EH (cell line): ENCODE results near the gene DNAAF5.
"Not testable (repeated sequence)": the region's sequence is repeated elsewhere in the genome, so short reads cannot be mapped to it uniquely, and the experiment has no call there.

Experiments
- DNase-seq: peaks from one replicate; pipeline ENCODE4 v3.0.0-alpha.2; 2015; ENCODE audit warnings: low read depth

The DNAAF5 gene

GRCh38 chr7:730501-731439 is 4.3 kb downstream of the DNAAF5 start:
- DNase-seq: peak; percentile 21

DNA sequence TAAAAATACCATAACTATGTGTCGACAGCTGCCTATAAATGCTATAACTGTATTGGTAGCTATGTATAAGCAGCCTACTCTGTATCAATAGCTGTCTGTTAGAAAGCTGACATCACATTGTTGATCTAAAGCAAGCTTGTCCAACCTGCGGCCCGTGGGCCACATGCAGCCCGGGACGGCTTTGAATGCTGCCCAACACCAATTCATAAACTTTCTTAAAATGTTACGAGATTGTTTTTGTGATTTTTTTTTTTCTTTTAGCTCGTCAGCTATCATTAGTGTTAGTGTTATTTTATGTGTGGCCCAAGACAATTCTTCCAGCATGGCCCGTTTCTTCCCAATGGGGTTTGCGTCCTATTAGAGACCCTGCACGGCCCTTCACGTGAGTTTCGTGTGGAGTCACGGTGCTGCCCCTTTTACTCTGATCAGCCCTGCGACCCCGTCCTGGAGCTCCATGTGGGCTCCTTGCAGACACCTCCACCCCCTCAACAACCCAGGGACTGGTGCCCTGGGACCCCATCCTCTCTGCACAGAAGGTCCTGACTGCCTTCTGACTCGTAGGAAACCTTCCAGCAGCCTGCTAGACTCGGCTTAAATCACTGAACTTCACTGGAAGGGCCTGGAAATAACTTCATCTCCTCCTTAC is 5.1 kb downstream of the DNAAF5 start:
- DNase-seq: no peak

DNA sequence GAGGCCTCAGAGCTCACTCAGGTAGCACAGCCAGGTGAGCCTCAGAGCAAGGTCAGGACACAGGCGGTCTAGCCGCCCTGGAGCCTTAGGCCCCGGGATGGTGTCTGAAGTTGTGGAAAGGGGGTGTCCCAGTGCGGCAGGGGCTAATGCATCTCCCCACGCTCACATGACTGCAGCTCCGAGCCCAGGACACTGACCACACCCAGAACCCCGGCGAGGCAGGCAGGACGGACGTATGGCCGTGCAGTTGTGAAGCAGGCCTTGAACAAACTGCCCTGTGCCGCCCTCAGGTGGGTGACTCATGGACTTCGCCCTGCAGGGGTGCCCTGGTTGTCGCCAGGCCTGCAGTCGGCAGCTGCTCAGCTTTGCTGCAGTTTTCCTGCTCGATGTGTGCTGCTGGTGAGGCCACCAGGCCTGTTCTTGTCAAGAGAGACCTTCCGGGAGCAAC is 5.6 kb downstream of the DNAAF5 start:
- no peak for DNase-seq

- no peak for DNase-seq
Measured at GRCh38 chr7:732556-732955, 6.1 kb downstream of the DNAAF5 start.

DNA sequence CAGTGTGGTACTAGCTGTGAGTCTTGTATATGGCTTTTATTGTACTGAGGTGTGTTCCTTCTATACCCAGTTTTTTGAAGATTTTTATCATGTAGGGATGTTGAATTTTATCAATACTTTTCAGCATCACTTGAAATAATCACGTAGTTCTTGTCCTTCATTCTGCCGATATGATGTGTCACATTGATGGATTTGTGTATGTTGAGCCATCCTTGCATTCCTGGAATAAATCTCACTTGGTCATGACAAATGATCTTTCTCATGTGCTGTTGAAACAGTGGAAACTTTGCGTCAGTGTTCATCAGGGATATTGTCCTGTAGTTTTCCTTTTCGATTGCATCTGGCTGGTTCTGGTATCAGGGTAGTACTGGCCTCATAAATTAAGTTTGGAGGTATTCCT is 7.7 kb downstream of the DNAAF5 start:
- no peak for DNase-seq

DNA sequence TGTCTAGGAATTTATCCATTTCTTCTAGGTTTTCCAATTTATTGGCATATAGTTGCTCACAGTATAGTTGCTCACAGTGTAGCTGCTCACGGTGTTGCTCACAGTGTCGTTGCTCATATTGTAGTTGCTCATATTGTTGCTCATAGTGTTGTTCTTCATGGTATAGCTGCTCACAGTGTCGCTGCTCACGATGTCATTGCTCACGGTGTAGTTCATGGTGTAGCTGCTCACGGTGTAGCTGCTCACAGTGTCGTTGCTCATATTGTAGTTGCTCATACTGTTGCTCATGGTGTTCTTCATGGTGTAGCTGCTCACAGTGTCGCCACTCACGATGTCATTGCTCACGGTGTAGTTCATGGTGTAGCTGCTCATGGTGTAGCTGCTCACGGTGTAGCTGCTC is 8.3 kb downstream of the DNAAF5 start:
- DNase-seq: no peak

DNA sequence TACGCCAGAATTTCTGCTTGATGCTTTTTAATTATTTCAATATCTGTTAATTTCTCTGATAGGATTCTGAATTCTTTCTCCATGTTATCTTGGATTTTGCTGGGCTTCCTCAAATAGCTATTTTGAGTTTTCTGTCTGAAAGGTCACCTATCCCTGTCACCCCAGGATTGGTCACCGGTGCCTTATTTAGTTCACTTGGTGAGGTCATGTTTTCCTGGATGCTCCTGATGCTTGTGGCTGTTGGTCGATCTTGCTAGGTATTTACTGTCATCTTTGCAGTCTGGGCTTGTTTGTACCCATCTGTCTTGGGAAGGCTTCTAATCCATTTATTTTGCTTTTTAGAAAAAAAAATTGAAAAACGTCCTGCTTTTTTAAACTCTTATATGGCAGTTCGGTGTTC is 11.7 kb downstream of the DNAAF5 start:
- no peak for DNase-seq

- DNase-seq: no peak
Measured at GRCh38 chr7:738723-739454, 12.4 kb downstream of the DNAAF5 start.

GRCh38 chr7:739455-739982 is 13.0 kb downstream of the DNAAF5 start:
- no peak for DNase-seq

GRCh38 chr7:739983-740942 is 13.8 kb downstream of the DNAAF5 start:
- DNase-seq: no peak

DNA sequence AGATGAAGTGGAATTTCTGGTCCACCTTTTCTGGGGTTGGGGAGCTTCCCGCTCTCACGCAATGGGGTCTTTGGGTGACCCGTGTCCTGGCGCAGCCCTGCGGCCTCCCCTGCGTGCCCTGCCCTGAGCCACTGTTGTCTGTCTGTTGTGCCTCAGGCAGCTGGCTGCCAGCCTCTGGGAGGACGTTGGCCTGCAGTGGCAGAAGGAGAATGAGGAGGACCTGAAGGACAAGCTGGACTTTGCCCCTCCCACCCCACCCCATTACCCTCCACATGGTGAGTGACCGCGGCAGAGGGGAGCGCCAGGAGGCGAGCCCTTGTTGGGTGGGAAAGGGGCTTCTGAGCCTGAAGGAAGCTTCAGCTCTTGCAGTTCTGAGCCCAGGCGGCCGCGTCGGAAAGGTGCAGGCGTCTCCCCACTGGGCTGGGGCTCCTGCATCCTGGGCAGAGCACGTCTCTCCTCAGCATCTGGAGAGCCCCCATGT is 14.7 kb downstream of the DNAAF5 start:
- no peak for DNase-seq

DNA sequence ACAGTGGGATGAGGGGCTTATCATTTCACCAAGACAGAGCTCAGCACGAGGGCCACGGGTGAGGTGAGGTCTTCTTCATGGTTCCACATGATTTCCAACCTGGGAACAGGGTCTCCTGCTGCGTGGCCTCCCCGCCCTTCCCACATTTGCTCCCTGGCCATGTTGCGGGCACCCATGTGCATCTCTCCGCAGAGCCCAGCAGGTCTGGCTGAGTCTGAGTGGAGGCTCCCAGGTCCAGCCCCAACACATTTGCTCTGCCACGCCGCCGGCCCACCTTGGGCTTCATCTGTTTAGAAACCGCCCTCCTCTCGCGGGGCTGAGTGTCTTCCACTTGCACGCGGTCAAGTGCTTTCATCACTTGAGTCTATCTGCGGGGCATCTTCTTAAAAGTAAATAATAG is 15.4 kb downstream of the DNAAF5 start:
- DNase-seq: no peak

GRCh38 chr7:742791-743190 is 16.3 kb downstream of the DNAAF5 start:
- no peak for DNase-seq

GRCh38 chr7:743341-744127 is 17.0 kb downstream of the DNAAF5 start:
- not testable (repeated sequence) for DNase-seq

DNA sequence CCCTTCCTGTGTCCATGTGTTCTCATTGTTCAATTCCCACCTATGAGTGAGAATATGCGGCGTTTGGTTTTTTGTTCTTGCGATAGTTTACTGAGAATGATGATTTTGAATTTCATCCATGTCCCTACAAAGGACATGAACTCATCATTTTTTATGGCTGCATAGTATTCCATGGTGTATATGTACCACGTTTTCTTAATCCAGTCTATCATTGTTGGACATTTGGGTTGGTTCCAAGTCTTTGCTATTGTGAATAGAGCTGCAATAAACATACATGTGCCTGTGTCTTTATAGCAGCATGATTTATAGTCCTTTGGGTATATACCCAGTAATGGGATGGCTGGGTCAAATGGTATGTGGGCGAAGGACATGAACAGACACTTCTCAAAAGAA is 17.6 kb downstream of the DNAAF5 start:
- not testable (repeated sequence) for DNase-seq

- no peak for DNase-seq
Measured at GRCh38 chr7:744854-745430, 18.4 kb downstream of the DNAAF5 start.

DNA sequence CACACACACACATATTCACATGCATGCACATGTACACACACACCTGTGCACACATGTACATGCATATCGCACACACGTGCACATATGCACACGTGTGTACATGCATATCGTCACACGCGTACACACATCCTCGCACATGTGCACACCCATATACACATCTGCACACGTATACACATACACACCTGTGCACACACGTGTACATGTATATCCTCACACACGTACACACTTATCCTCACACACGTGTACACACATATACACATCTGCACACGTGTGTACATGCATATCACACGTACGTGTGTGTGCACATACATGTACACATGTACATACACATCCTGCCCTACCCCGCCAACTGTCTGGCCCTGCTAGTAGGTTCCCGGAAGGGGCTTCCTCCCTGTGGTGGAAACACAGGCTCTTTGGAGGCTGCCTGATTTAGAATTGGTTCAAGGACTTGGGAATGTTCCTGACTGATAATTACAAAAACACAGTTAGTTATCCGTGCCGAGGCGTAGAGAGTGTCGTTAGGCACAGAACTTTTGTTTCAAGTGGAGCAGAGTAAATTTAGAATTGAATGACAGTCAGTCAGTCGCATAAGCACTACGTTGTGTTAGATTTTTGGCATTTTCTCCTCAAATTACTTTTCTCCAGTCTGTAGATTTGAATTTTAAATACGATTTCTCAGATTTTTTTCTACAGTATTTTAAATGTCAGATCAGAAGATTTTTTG is 19.1 kb downstream of the DNAAF5 start:
- DNase-seq: no peak

GRCh38 chr7:746155-747061 is 19.9 kb downstream of the DNAAF5 start:
- no peak for DNase-seq
